ENCODE measurements around the gene EFCAB11. TPM values are rescaled to one million over a fixed set of nuclear protein-coding genes. Genes with fewer than 3 reads are reported as not detected.

EFCAB11 gene
- total and polyA plus RNA-seq, 9 of the 15 experiments (the other 6 are each of a cell fraction or from before 2014, with no cell fraction given): 13.4 to 37.9 (median 17.4) TPM

- TF ChIP-seq E2F1 (CRISPR knock-in tag; IDR thresholded peaks at IDR 0.05): no peak
- no peak for TF ChIP-seq CREBBP (IDR thresholded peaks at IDR 0.05; ENCODE audit: low read depth, low read length)
- no peak for TF ChIP-seq CBFA2T3 (IDR thresholded peaks at IDR 0.05)
- TF ChIP-seq SP2 (IDR thresholded peaks at IDR 0.05; ENCODE audit: extremely low read depth, low read depth, low read length, poor library complexity, severe bottlenecking): no peak
- TF ChIP-seq CBX3 (IDR thresholded peaks at IDR 0.05; ENCODE audit: borderline replicate concordance in 1 of 2, low read length in 2 of 2): no peak
- no peak for TF ChIP-seq ZNF175 (CRISPR knock-in tag; IDR thresholded peaks at IDR 0.05; ENCODE audit: low read depth)
- no peak for TF ChIP-seq GTF2B (IDR thresholded peaks at IDR 0.05; ENCODE audit: extremely low read depth, insufficient read length)
- TF ChIP-seq AFF1 (IDR thresholded peaks at IDR 0.05; ENCODE audit: low read depth in 1 of 2, partially characterized antibody in 2 of 2): no peak
- TF ChIP-seq DLX4 (CRISPR knock-in tag; IDR thresholded peaks at IDR 0.05): no peak
- TF ChIP-seq ZNF431 (CRISPR knock-in tag; IDR thresholded peaks at IDR 0.05): 0 out of 2 replicates have a peak, but pooled peaks have one; percentile 34
- no peak for TF ChIP-seq ZNF785 (CRISPR knock-in tag; IDR thresholded peaks at IDR 0.05)
- TF ChIP-seq ZNF408 (CRISPR knock-in tag; IDR thresholded peaks at IDR 0.05; ENCODE audit: low read depth): no peak
- no peak for TF ChIP-seq ZBTB12 (CRISPR knock-in tag; IDR thresholded peaks at IDR 0.05)
- 0 out of 2 replicates have a peak, but pooled peaks have one; percentile 9 for TF ChIP-seq TCF3 (CRISPR knock-in tag; IDR thresholded peaks at IDR 0.05)
- TF ChIP-seq USF1 (CRISPR knock-in tag; IDR thresholded peaks at IDR 0.05): no peak
- no peak for TF ChIP-seq MED1 (CRISPR knock-in tag; IDR thresholded peaks at IDR 0.05; ENCODE audit: borderline replicate concordance)
- no peak for TF ChIP-seq SMAD3 (CRISPR knock-in tag; conservative IDR thresholded peaks at IDR 0.05)
These were observed 1.5 kb upstream of the EFCAB11 start, which contains the start of gene TDP1 (continued) for GRCh38 chr14:89955745-89956660.
